Ecto neural progenitor cell (in vitro differentiated cells): Measurements from ENCODE around the gene CORO2B.
"Not testable (repeated sequence)": the region's sequence is repeated elsewhere in the genome, so short reads cannot be mapped to it uniquely, and the experiment has no call there.

ENCODE experiments used
- DNase-seq: peaks from one replicate; pipeline ENCODE4 v3.0.0-alpha.2; 2018; ENCODE audit warnings: low spot score

The CORO2B gene

DNA sequence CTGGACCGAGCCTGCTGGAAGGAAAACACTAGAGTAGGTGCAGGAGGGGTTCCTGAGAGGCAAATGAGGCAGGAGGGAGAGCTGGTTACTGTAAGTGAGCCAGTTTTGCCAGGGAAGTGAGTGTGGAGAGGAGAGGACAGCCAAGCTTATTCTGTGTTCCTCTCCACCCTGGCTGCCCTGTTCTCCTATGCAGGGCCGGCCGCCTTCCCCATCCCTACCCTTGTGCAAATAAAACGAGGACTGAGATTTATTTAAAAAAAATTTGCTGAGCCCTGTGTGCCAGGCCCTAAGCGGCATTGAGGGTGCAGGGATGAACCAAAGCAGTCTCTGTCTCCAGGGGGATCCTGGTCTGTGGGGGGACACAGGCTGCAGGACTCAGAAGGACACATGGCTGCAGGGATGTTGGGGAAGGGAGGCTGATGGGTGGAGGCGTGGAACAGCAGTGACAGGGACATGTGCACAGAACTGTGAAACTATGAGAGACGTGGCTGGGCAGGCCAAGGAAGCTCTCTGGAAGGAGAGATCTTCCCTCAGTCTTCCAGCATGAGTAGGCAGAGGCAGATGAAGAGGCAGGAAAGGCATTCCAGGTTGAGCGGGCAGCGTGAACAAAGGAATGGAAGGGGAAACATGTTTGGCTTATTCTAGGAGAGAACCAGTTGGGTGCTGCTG lies 12.1 kb downstream of the CORO2B start:
- DNase-seq: no peak

DNA sequence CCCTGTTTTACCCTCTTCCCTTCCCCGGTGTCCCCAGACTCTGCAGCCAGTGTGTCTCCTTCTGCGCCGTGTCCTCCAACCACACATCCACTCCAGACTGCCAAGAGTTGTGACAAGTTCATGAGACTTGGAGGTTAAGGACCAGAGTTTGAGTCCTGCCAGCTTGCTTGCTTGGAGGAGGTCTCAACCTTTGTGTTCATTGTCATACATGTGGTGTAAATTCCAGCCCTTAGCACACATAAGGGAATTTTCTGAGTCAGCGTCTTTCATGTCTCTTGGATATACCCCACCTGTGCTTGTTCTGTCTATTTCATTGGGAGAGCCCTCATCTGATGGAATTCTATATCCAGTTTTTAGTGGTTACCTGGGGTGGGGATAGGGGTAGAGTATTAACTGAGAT lies 13.3 kb downstream of the CORO2B start:
- DNase-seq: no peak

DNA sequence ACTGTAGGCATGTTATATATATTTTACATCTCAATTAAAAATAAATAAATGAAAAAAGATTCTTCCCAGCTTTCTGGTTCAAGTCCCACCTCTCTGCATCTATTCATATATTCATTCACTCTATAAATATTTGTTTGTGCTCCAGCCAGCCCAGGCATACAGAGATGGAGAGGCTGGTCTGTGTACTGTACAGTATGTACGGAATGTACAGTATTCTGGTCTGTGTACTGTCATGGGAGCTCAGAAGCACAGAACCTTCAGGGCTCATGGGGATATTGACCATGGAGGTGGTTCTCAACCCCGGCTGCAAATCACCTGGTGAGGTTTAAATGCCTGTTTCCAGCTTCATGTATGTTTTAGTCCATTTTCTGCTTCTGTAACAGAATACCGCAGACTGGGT lies 13.8 kb downstream of the CORO2B start:
- DNase-seq: no peak

DNA sequence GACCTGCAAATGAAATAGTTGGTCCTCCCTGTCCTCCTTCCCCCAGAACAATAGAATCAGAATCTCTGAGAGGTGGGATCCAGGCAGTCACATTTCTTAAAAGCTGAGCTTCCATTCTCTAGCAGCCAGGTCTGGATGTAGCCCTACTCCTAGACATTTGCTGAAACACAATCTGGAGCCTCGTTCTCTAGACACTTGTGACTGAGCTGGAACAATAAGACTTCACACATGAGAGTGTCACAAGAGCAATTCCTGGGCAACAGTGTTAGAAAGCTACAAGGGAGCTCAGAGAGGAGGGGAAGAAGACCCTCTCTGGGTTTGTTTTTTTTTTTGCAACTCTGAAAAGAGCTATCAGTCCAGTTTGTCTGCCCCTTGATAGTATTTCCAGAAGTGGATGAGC lies 14.5 kb downstream of the CORO2B start:
- no peak for DNase-seq

DNA sequence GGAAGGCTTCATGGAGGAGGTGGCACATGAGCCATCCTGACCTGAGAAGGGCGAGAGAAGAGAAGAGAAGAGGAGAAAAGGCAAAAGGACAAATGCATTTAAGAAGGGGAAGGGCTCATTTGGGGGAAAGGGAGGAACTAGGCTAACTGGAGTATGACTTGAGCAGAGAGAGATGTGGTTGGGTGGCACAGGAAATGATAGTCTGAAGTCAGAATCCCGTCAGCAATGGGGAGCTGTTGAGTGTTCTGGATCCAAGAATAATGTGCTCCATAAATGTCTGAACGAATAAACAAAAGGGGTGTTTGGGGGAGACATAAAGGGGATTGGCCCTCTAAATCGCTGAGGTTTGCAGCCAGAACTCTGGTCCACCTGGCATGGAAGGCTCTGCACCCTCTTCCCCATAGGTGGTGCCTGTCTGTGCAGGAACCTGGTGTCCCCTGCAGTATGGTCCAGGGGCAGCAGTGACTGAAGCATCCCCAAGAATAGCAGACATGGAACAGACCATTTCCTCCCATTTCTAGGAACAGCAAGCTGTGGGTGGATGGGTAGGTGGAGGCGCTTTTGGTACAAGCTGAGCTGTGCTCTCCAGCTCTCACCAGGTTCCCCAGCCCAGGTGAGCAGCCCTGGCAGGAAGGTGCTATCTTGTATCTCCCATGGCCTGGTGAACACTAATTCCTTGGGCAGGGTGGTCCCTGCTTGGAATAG lies 15.2 kb downstream of the CORO2B start:
- no peak for DNase-seq

DNA sequence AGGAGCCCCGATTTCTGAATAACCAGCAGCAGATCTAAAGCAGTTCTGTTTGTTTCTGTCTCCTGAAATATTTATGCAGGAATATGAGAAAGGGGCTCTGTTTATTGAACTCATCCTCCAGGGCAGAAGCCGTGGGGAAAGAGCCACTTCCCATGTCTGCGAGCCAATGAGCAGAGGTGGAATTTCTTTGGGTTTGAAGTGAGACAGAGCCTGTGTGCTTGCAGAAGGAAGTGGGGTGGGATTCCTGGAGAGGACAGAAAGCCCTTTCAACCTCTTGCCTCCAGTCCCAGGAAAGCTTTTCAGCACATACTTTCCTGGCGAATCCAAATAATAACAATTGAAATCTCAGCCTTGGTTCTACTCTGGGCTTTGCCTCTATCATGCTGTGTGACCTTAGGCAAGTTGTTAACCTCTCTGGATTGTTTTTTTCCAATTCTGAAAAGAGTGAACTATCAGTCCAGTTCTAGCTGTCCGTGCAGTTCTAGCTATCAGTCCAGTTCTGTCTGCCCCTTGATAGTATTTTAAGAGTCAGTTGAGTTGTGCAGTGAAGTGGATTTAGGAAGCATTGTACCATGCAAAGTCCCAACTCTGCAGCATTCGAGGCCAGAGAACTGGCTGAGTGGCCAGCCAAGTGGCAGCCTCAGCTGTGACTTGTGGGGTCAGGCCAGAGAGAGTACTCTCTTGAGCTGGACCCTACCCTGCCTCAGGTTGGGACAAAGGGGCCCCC lies 15.9 kb downstream of the CORO2B start:
- DNase-seq: no peak

DNA sequence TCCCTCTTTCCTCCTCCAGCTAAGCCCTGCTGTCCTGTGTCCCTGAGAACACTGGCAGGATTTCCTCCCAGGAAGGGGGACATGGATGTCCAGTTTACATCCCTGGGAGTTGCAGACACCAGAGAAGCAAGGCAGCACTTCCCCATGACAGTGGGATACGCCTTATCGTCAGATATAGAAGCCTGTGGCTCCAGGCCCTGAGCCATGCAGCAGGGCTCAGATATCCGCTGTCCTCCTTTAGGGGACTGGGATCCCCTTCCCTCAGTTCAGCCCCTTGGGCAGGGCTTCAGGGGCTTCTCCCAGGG lies 16.4 kb downstream of the CORO2B start:
- DNase-seq: no peak

DNA sequence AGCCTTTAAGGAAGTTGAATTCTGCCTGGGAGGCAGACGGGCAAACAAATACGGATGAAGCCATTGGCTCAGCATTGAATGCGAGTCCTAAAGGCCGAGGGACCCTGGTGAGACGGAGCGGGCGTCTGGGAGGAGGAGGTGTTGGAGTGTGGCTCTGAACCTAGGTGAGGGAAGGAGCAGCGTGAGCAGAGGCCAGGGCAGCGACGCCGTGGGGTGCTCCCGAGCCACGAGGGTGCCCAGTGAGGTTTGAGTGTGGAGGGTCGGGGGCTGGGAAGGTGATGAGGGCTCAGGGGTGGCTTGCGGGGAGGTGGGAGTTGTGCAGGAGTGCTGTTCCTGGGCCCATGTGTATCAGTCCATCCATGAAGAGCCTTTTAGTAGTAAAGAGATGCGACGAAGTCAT lies 17.0 kb downstream of the CORO2B start:
- DNase-seq: no peak

DNA sequence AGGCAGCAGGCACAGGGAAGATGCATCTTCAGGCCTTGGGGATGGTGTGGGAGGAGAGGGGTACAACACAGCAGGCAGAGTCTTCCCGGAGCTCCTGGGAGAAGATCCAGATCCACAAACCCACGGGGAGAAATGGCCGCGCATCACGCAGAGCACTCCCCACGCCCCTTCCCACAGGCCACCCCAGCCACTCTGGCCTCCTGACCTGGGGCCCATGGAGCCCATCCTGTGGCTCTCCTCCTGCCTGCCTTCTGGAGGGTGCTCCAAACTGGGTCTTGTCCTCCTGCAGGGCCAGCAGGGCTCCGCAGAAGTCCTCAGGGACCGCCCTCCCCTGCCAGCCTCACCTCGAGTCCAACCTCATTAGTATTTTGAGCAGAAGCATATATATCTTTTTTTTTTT lies 17.9 kb downstream of the CORO2B start:
- no peak for DNase-seq

DNA sequence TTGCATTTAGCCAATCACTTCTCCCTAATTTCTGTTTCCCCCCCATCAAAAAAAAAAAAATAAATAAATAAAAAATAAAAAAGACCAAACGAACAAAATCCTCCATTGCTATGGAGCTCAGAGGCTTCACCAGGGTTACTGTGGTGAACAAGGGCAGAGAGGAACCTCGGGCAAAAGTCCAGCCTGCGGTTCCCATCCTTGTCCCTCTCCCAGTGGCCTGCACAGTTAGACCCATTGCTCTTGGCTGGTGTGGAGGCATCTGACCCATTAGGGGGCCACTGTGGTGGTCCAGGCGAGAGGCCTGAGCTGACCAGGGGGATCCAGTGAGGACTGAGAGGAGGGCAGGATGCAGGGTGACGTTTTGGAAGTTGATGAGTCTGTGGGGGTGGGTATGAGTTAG lies 18.8 kb downstream of the CORO2B start:
- no peak for DNase-seq

DNA sequence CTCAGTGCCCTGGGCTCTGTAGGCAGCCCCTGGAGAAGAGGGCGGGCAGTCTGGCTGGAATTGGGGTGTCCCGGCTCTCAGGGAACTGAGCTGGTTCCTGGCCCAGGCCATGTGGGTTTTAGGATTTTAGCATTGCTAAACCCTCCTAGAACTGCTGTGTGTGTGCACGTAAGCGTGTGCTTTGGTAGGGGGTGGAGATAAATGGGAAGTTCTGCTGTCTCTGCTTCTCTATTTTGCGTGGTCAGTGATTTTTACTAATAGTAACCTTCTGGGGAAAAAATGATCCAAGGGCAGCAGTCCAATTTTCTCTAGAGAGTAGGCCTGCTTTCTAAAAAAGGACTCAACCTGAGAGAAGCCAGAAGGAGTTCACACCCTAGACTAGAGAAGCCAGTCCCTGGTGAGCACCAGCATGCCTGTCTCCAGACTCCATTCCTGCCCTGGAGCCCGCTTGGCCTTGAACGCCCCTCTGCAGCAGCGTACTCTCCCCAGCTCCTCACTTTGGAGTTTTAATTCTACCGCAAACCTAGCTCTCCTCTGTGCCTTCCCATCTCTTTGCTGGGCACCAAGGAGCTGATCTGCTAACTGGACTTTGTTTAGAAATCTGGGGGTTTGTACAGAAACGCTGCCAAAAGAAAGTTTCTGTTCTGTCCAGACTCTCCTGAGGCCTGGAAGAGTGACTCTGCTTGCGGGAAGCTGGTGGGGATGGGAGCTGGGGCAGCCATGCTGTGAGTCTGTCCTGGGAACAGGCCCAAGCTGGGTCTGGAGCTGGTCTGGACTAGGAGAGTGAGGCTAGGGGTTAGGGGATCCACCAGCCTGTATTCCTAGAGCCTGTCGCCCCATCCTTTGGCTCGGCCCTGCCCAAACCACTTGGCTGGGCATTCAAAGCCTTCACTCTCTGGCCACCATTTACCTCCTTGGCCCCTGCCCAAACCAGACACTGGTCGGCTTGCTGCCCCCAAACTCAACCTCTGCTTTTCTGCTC lies 19.7 kb downstream of the CORO2B start:
- no peak for DNase-seq

DNA sequence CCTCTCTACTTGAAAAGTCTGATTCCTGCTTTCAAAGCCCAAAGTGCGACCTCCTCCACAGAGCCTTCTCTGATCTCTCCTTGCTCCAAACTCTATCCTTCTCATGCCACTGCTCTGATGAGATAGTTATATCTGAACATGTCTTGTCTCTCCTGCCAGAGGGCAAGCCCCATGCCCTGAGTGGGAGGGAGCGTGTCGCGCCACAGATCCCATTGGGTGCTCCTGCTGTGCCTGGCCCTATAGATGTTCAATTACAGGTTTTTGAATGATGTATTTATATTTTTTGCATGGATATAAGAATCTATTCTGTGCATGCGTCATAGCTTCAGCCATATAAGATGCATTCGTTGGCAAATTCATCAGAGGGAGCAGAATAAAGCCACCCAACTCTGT lies 20.4 kb downstream of the CORO2B start:
- DNase-seq: no peak

DNA sequence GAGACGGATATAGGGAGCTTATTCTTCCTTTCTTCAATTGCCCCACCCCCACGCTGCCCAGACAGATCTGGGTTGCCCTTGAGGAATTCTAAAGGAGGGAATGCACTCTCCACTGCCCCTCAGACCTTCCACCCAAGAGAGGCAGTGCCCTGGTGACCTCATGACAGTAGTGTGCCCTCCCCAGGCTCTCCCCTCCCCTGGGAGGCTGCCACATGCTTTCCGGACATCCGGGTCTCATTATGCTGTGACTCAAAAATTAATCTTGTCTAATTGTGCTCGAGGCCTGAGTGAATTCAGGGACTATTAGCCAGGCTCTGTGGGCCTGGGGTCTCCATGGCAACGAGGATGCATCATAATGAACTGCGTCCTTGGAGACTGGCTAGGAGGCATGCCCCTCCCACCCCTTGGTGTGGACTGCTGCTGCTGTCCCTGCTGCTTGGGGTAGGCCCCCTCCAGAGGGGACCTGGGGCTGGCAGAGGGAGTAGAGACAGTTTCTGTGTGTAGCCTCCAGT lies 20.8 kb downstream of the CORO2B start:
- DNase-seq: peak; percentile 78

DNA sequence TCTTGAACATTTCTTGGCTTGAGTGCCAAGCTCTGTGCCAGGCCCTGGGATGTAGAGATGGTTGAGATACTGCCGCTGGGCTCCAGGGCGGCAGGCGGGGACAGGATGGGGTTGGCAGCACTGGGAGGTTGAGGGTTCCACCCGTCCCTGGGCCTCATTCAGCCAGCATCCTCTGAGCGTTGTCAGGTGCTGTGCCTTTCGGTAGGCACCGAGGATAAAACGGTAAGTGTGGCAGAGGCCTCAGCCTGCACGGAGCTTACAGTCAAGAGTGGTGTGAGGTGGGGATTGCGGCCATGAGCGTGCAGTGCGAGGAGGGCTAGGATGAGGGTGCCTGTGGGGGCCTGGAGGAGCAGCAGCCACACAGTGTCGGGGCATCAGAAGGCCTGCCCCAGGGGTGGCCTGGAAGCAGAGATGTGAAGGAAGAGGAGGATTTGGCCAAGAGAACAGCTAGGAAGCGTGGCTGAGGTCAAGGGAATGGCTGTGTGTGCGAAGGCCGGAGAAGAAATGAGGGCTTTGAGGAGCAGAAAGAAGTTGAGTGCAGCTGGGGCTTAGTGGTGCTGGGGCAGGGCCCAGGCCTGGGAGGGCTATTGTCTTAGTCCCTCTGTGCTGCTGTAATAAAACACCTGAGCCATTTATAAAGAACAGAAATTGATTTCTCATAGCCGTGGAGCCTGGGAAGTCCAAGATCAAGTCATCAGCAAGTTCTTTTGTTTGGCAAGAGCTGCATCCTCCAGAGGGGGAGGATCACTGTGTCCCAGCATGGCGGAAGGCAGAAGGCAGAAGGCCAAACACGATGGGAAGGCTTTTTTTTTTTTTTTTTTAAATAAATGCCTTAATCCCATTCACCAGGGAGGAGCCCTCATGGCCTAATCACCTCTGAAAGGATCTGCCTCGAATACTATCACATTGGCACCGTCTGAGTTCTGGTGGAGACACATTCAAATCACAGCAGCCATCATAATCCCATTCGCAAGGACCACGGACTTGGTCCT lies 22.7 kb downstream of the CORO2B start:
- DNase-seq: no peak

DNA sequence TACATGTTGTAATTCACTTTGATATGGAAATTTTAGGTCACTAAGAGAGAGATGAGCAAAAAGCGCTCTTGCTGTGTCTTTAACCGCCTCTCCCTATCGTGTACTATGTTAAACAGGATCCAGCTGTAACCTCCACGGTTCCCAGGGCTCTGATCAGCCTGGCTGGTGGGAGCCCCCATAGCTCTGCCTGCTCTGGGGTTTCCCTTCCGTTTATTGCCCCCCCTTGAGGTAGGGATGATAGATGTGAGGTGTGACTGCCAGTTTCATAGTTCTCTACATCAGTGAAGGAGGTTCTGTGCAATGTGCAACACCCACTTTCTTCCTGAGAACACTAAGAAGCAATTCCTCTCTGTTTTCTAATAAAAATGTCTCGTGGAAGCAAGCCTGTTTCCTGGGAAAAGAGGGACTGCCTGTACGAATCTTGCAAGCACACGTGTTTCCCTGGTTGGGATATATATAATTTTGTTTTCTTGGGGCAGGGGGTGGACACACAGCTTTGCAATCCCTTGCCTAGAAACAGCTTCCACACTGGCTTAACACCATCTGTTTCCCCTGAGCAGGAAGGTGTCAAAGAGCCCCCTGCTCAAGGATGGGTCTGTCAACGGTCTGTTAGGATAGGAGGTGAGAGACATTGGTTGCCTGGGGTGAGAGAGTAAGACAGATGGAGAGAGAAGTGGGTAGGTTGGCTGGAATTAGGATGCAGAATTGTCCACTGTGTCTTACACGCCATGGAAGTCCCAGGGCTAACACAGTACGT lies 23.8 kb downstream of the CORO2B start:
- DNase-seq: no peak

DNA sequence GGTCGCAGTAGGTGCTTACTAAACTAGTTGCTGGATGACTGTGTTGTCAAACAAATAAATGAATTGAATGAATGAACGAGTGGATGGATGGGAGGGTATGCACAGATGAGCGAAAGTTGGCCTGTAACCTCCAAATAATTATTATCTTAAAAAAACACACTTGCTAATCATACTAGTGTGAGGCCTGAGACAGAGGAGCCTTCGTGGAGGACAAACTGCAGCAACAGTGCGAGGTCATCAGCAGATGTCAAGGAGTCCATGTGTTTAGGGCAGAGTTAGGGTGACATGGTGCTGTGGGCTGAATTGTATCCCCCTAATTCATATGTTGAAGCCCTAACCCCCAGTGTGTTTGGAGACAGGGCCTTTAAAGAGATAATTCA lies 24.4 kb downstream of the CORO2B start:
- DNase-seq: no peak

DNA sequence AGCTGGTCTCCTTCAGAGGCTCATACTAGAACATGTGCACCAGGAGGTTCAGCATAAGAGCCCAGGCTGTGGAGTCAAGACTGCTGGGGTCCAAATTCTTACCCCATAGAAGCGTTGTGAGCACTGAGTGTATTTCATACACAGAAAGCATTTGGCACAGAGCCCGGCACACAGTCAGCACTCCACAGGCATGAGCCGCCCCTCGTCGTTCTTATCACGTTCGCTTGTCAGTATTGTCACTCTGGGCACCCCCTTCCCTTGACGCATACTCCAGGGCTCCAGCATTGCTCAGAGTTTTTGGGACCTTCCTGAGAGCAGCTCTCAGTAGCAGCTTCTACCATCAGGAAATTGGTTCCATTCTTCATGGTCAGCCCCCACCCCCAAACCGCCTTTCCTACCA lies 25.2 kb downstream of the CORO2B start:
- no peak for DNase-seq

DNA sequence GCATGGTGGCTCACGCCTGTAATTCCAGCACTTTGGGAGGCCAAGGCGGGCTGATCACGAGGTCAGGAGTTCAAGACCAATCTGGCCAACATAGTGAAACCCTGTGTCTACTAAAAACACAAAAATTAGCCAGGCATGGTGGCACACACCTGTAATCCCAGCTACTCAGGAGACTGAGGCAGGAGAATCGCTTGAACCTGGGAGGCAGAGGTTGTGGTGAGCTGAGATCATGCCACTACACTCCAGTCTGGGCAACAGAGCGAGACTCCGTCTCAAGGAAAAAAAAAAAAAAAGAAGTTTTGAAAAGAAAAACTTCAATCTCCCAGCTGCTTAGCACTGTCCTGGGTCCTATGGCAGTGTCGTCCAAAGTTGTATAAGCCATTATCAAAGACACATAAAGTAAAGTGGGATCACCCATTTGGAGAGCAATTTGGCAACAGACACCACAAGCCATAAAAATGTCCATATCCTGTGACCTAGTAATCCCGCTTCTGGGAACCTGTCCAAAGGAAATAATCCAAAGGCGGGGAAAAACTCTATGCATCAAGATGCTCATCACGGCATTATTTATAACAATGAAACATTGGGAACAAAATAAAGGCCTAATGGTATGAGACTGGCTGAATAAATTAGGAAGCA lies 26.2 kb downstream of the CORO2B start:
- not testable (repeated sequence) for DNase-seq

DNA sequence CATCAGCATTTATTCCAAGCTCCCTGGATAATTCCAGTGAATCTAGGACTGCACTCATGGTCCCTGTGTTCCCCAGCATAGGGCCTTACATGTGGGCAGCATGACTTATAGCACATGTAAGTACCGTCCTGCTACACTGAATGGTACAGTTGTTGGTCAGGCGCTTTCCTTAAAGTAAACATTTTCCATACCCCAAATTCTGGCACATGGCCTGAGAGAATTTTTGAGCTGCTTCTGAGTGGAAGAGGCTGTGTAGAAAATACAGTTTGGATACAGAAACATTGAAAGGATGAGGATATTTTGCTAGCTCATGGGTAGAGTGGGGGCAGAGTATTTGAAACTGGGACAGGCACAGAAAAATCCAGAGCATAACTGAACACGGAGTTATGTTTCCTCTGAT lies 27.6 kb downstream of the CORO2B start:
- DNase-seq: no peak
